RWPE1 (cell line): ENCODE results near the gene DNM3.

Experiments
- CTCF ChIA-PET: fragments of 350-600 bp; sonication (Branson Sonifier 250); formaldehyde crosslinking; extraction: SDS; loops from one replicate; lab custom pipeline; 2021; lab: Yijun Ruan, JAX
- POLR2A ChIA-PET: fragments of 400-600 bp; formaldehyde crosslinking; extraction: SDS; loops from one replicate; lab custom pipeline; 2020; ENCODE audit warnings: antibody characterized with exemption; ENCODE audit not compliant: low non-redundant PET; lab: Yijun Ruan, JAX
- DNase-seq: peaks from one replicate; pipeline ENCODE4 v3.0.0; 2012; ENCODE audit warnings: low spot score
- H3K27ac ChIP-seq: fragments of 450-650 bp; 2 replicates; pipeline ENCODE4 v1.5.1; 2017
- CTCF ChIP-seq: fragments of 450-650 bp; conservative IDR thresholded peaks from 2 replicates; pipeline ENCODE4 v1.5.1; 2017; ENCODE audit warnings: low read depth, mild to moderate bottlenecking

Gene DNM3

GRCh38 chr1:172397221-172397620 is 555.9 kb downstream of the DNM3 start:
- ChIA-PET POLR2A (no interaction called here), CTCF (no interaction called here)
- no peak for TF ChIP-seq CTCF
- DNase-seq: peak; percentile 29
- H3K27ac ChIP-seq: no peak overlapping the region

- CTCF ChIA-PET: no interaction called here
- DNase-seq: no peak
- H3K27ac ChIP-seq: no peak overlapping the region
- TF ChIP-seq CTCF: no peak
- POLR2A ChIA-PET: no interaction called here
Observed at GRCh38 chr1:172397633-172398032, 556.3 kb downstream of the DNM3 start.

- ChIA-PET POLR2A (no interaction called here), CTCF (interaction anchor here (1.8 kb wide), 1 partner anchor 396 kb away, joined by 7 read pairs; no protein-coding TSS in a partner anchor)
- TF ChIP-seq CTCF: no peak
- no peak for DNase-seq
- no peak overlapping the region for H3K27ac ChIP-seq
Observed at GRCh38 chr1:172398193-172398592, 556.9 kb downstream of the DNM3 start.

GRCh38 chr1:172398970-172399755 is 557.9 kb downstream of the DNM3 start:
- TF ChIP-seq CTCF: peak; percentile 74
- no peak overlapping the region for H3K27ac ChIP-seq
- peak; percentile 38 for DNase-seq
- POLR2A ChIA-PET: no interaction called here
- CTCF ChIA-PET: interaction anchor here (0.6 to 1.8 kb wide), 13 partner anchors 9 to 791 kb away, joined by 3 to 7 read pairs (median 3); no protein-coding TSS in a partner anchor

GRCh38 chr1:172399756-172400721 is 558.7 kb downstream of the DNM3 start:
- no peak overlapping the region for H3K27ac ChIP-seq
- ChIA-PET CTCF (interaction anchor here (0.6 to 1.8 kb wide), 13 partner anchors 8 to 790 kb away, joined by 3 to 7 read pairs (median 3); no protein-coding TSS in a partner anchor), POLR2A (no interaction called here)
- TF ChIP-seq CTCF: peak; percentile 48
- DNase-seq: no peak

- ChIA-PET CTCF (interaction anchor here (0.6 kb wide), 1 partner anchor 114 kb away, joined by 3 read pairs; no protein-coding TSS in a partner anchor), POLR2A (no interaction called here)
- no peak for TF ChIP-seq CTCF
- H3K27ac ChIP-seq: no peak overlapping the region
- no peak for DNase-seq
Observed at GRCh38 chr1:172400722-172401105, 559.4 kb downstream of the DNM3 start.
